Ovary (tissue), 3 donors: Measurements from ENCODE around the gene IGF2BP3.

Experiments used
- CTCF ChIP-seq, 3 donors: fragments of 450-650 bp in 2 of 3; fragments of 200-600 bp in 1 of 3; IDR thresholded peaks; one replicate each; pipeline versions ENCODE4 v1.5.1 to v1.8.0; 2016 to 2022; ENCODE audit warnings: antibody characterized with exemption in 3 of 3, mild to moderate bottlenecking in 1 of 3
- EP300 ChIP-seq: sonication (generic); formaldehyde crosslinking; IDR thresholded peaks from one replicate; pipeline ENCODE4 v1.6.1; 2017; ENCODE audit warnings: antibody characterized with exemption
- POLR2A ChIP-seq: fragments of 450-650 bp; IDR thresholded peaks from one replicate; pipeline ENCODE4 v1.6.1; 2017; ENCODE audit warnings: antibody characterized with exemption, mild to moderate bottlenecking, moderate library complexity
- donor health status: DM: no; HTN: no; CAD: no.

- no peak for TF ChIP-seq POLR2A
- TF ChIP-seq EP300 = no peak
- no peak for TF ChIP-seq CTCF (IDR thresholded peaks at IDR 0.05)
These were observed 55.1 kb downstream of the IGF2BP3 start for GRCh38 chr7:23415198-23415597.
